Breast epithelium (tissue), 3 donors: Measurements from ENCODE around the gene PLXNC1.

Experiments
- CTCF ChIP-seq, 3 donors: fragments of 450-650 bp; IDR thresholded peaks; one replicate each; pipeline ENCODE4 v1.5.1; 2016 to 2017; ENCODE audit warnings: antibody characterized with exemption in 3 of 3, mild to moderate bottlenecking in 3 of 3, moderate library complexity in 3 of 3
- POLR2A ChIP-seq: fragments of 450-650 bp; IDR thresholded peaks from one replicate; pipeline ENCODE4 v1.6.1; 2016; ENCODE audit warnings: antibody characterized with exemption, mild to moderate bottlenecking, moderate library complexity

DNA sequence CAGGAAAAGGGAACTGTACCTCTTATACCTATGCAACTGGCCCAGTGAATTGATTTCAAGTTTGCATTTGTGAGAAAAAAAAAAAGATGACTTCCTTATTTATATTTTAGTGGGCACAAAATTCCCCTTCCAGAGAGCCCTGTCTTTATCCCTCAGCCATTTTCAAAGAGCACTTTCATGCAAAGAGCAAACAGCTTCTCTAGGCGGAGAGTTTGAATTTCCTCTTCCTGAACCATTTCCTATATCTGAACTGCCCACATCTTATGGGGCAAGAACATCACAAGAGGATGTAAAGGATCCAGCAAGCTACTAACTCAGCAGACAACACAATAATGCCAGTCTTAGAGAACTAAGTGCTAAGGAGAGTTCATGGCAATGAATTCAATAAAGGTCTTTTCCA lies 22.3 kb upstream of the PLXNC1 start:
- TF ChIP-seq POLR2A (no peak), CTCF (IDR thresholded peaks at IDR 0.05) (no peak)
